K562 (cell line): ENCODE measurements around the gene ZFP36. TPM values are rescaled to one million over a fixed set of nuclear protein-coding genes. Genes with fewer than 3 reads are reported as not detected.

Experiments
- ATAC-seq: fragments of 200-7000 bp; cut with Tn5 transposase; 3 replicates; pipeline ENCODE4 v1.9.1; 2020; ENCODE audit warnings: moderate library complexity
- BruUV-seq: library from RNA; stranded (reverse); fragments of 400-500 nt; replicated peaks from 2 replicates; lab custom pipeline; 2021; lab: Mats Ljungman, UMichigan
- CTCF ChIA-PET: fragments of 300-600 bp; formaldehyde crosslinking; extraction: SDS; loops from one replicate; lab custom pipeline; 2021; ENCODE audit warnings: low intra/inter-chr PET ratio; lab: Yijun Ruan, JAX
- POLR2A ChIA-PET: fragments of 300-600, 350-650 bp; sonication (Branson Sonifier 250); formaldehyde crosslinking; extraction: SDS; loops from one replicate; lab custom pipeline; 2021; ENCODE audit warnings: antibody characterized with exemption, inconsistent platforms; lab: Yijun Ruan, JAX
- DNase-seq, 4 experiments: peaks; one replicate each; pipeline versions ENCODE4 v3.0.0 to v3.0.0-alpha.2; 2011 to 2018; ENCODE audit warnings: low spot score in 3 of 4, mixed read lengths in 3 of 4; ENCODE audit errors: extremely low read depth in 1 of 4
- FAIRE-seq: peaks from 2 replicates; lab custom pipeline; 2011; peaks lifted over from hg19 to GRCh38; lab: Jason Lieb, UNC
- H2AFZ ChIP-seq: 2 replicates; pipeline ENCODE4 v1.6.0; 2011; ENCODE audit warnings: low read depth, low read length, control low read depth, inconsistent platforms
- H3K27ac ChIP-seq: fragments of 200-600 bp; 3 replicates; pipeline ENCODE4 v1.8.0; 2011; ENCODE audit warnings: low read depth, mild to moderate bottlenecking, control low read depth, inconsistent platforms, low read length, moderate library complexity, mixed read lengths; ENCODE audit errors: extremely low read depth
- H3K27me3 ChIP-seq, 2 experiments: fragments of 300-600 bp in 1 of 2; 2 replicates in 1 of 2; 3 replicates in 1 of 2; pipeline versions ENCODE4 v1.6.0 to v1.8.0; 2011; ENCODE audit warnings: inconsistent platforms in 2 of 2, low read length in 2 of 2, mild to moderate bottlenecking in 1 of 2, mixed read lengths in 1 of 2, moderate library complexity in 1 of 2; ENCODE audit not compliant: control insufficient read depth in 2 of 2, insufficient read depth in 2 of 2
- H3K36me3 ChIP-seq: fragments of 300-600 bp; 3 replicates; pipeline ENCODE4 v1.8.0; 2011; ENCODE audit warnings: mild to moderate bottlenecking, low read length, inconsistent platforms; ENCODE audit not compliant: control insufficient read depth, insufficient read depth
- H3K4me1 ChIP-seq, 2 experiments: fragments of 200-600 bp in 1 of 2; replicated peaks in 1 of 2; 2 replicates in 1 of 2; 3 replicates in 1 of 2; pipeline versions ENCODE4 v1.5.1 to v1.8.0; 2011; ENCODE audit warnings: inconsistent platforms in 2 of 2, low read length in 2 of 2, mild to moderate bottlenecking in 1 of 2, mixed read lengths in 1 of 2, moderate library complexity in 1 of 2; ENCODE audit not compliant: control insufficient read depth in 2 of 2, insufficient read depth in 2 of 2
- H3K4me2 ChIP-seq: 2 replicates; pipeline ENCODE4 v1.6.1; 2011; ENCODE audit warnings: low read length, control low read depth, inconsistent platforms, mixed read lengths; ENCODE audit not compliant: insufficient read depth
- H3K4me3 ChIP-seq: fragments of 200-600 bp; sonication (generic), shearing (Covaris generic); 2 replicates; pipeline ENCODE4 v1.5.1; 2016; ENCODE audit warnings: control low read depth, inconsistent platforms
- H3K79me2 ChIP-seq: fragments of 200-600 bp; 3 replicates; pipeline ENCODE4 v1.8.0; 2011; ENCODE audit warnings: low read length, inconsistent platforms; ENCODE audit not compliant: control insufficient read depth, insufficient read depth
- H3K9ac ChIP-seq, 2 experiments: 2 replicates each; pipeline versions ENCODE4 v1.6.0 to v1.6.1; 2011; ENCODE audit warnings: low read depth in 2 of 2, low read length in 2 of 2, control low read depth in 1 of 2, inconsistent platforms in 1 of 2, mild to moderate bottlenecking in 1 of 2, mixed read lengths in 1 of 2; ENCODE audit not compliant: insufficient read depth in 1 of 2
- H3K9me1 ChIP-seq: one replicate; pipeline ENCODE4 v1.6.0; 2011; ENCODE audit warnings: inconsistent platforms, mild to moderate bottlenecking, low read length, moderate library complexity; ENCODE audit not compliant: control insufficient read depth, insufficient read depth
- H3K9me3 ChIP-seq: replicated peaks from 2 replicates; pipeline ENCODE4 v1.5.1; 2011; ENCODE audit warnings: low read depth, low read length, inconsistent platforms; ENCODE audit not compliant: control insufficient read depth, insufficient read depth
- H4K20me1 ChIP-seq: replicated peaks from 2 replicates; pipeline ENCODE4 v1.6.1; 2011; ENCODE audit warnings: low read length, inconsistent platforms, mixed read lengths; ENCODE audit not compliant: control insufficient read depth, insufficient read depth
- BRCA1 ChIP-seq, 2 experiments: fragments of 450-650 bp in 1 of 2; sonication (generic) in 1 of 2; formaldehyde crosslinking in 1 of 2; IDR thresholded peaks; 2 replicates each; pipeline versions ENCODE4 v1.5.0 to v1.6.1; 2017 to 2020; ENCODE audit warnings: mild to moderate bottlenecking in 1 of 2, missing genetic modification reagents in 1 of 2
- EWSR1 ChIP-seq: fragments of 450-650 bp; IDR thresholded peaks from 2 replicates; pipeline ENCODE4 v1.6.1; 2018; ENCODE audit warnings: borderline replicate concordance, mild to moderate bottlenecking, low read depth, moderate library complexity; ENCODE audit not compliant: partially characterized antibody
- IRF1 ChIP-seq: sonication (generic); formaldehyde crosslinking; IDR thresholded peaks from 2 replicates; pipeline ENCODE4 v1.8.0; 2022; ENCODE audit warnings: missing genetic modification reagents, mild to moderate bottlenecking, borderline replicate concordance
- POU5F1 ChIP-seq: fragments of 150-350 bp; IDR thresholded peaks from 2 replicates; pipeline ENCODE4 v1.6.1; 2014; ENCODE audit warnings: borderline replicate concordance, low read length, low read depth, mild to moderate bottlenecking; ENCODE audit not compliant: partially characterized antibody
- SAFB ChIP-seq: fragments of 200-400 bp; formaldehyde crosslinking; IDR thresholded peaks from 2 replicates; pipeline ENCODE4 v1.6.1; 2017; ENCODE audit warnings: low read depth, low read length, borderline replicate concordance
- SP1 ChIP-seq: sonication (generic); formaldehyde crosslinking; IDR thresholded peaks from 2 replicates; pipeline ENCODE4 v1.8.1; 2022; ENCODE audit warnings: mild to moderate bottlenecking, missing genetic modification reagents
- TAL1 ChIP-seq: fragments of 450-650 bp; IDR thresholded peaks from 2 replicates; pipeline ENCODE4 v1.6.1; 2016; ENCODE audit warnings: mild to moderate bottlenecking
- ZNF518B ChIP-seq: fragments of 250-450 bp; sonication (Bioruptor Pico); IDR thresholded peaks from 2 replicates; pipeline ENCODE4 v1.5.0; 2021; ENCODE audit warnings: mild to moderate bottlenecking, moderate library complexity
- WGBS: fragments of 100-300 bp; shearing (Covaris generic); methylation state at CpG from one replicate; pipeline ENCODE4 v1.1.6; 2016; ENCODE audit warnings: low coverage, mixed read lengths; ENCODE audit not compliant: insufficient coverage; ENCODE audit errors: missing lambda C conversion rate; 5-methylcytosine and 5-hydroxymethylcytosine counted together
- in situ Hi-C: fragments of 300-500 bp; cut with MboI; formaldehyde crosslinking; loops from 4 replicates; pipeline ENCODE4 v1.15.0; 2018; ENCODE audit warnings: inconsistent platforms, mixed read lengths
- intact Hi-C: fragments of 100-400 bp; cut with micrococcal nuclease; formaldehyde crosslinking; loops from 2 replicates; pipeline ENCODE4 v1.14.2; 2022
- polyA plus RNA-seq, 8 experiments: library from polyadenylated mRNA; depleted of rRNA in 4 of 8; stranded (reverse) in 5 of 8; unstranded in 3 of 8; fragments of >200 nt; fragmentation: Nextera tagmentation in 2 of 8; fragmentation: Illumina TruSeq in 1 of 8; extraction: Ambion mirVana in 2 of 8; extraction: Trizol in 1 of 8; gene quantifications; 2 replicates each; pipeline versions ENCODE4 v1.2.1 to v1.2.3, GENCODE V29; 2011 to 2014; ENCODE audit warnings: inconsistent platforms in 1 of 8, missing spikeins in 1 of 8
- total RNA-seq, 7 experiments: library from RNA; depleted of rRNA in 6 of 7; stranded (reverse); fragments of >200 nt in 6 of 7; fragmentation: Illumina TruSeq in 2 of 7; extraction: Trizol in 2 of 7; gene quantifications; 2 replicates each; pipeline versions ENCODE4 v1.2.1 to v1.2.3, GENCODE V29; 2011 to 2021; ENCODE audit warnings: low replicate concordance in 1 of 7
- TF ChIP-seq, protein P1 (sequence below): fragments of 250-450 bp; sonication (Bioruptor Pico); IDR thresholded peaks from 2 replicates; pipeline ENCODE4 v1.8.0; 2021; ENCODE audit warnings: moderate library complexity, mild to moderate bottlenecking, inconsistent platforms
- TF ChIP-seq, protein P2 (sequence below): fragments of 450-650 bp; conservative IDR thresholded peaks from 2 replicates; pipeline ENCODE4 v1.6.1; 2016; ENCODE audit warnings: missing genetic modification characterization, low read depth, mild to moderate bottlenecking, control low read depth, missing compliant biosample characterization

Gene ZFP36
- total and polyA plus RNA-seq, 9 of the 15 experiments (the other 6 are each of a cell fraction or from before 2014, with no cell fraction given), result 1.0 to 20.1 (median 3.5) TPM

DNA sequence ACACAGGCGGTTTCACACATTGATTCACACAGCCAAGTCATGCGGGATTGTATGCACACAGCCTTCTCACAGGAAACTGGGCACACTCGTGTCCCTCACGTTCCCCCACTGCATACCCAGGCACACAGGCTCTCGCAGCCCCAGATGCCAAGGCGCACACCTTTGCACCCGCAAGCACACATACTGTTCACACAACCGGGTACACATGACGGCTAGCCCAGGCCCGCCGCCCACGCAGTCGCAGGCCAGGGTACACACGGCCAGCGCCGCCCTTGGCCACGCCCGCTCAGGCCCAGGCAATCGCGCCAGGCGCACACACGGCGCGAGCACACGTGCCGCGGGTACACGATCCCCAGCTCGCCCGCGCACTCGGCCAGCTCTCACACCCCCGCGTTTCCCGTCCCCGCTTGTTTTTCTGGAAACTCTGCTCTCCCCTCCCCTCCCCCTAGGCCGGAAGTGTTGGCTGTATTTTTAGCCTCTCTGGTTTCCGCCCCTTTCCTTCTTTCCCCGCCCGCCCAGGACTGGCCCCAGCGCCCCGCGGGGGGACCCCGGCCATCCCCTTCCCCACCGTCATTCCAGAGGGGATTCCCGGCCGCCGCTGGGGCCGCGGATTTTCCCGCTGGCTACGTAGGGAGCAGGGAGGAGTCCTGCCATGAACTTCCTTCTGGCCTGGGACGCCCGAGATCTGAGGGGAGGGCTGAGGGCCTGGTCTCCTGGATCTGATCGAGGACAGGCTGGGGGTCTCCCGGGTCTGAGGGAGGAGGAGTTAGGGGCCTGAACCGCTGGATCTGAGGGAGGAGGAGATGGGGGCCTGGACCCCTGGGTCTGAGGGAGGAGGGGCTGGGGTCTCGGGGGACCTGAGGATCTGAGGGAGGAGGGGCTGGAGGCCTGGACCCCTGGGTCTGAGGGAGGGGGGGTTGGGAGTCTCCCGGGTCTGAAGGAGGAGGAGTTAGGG, 4.0 kb upstream of the ZFP36 start:
- Histone ChIP-seq H3K4me1 (peaks cover 60 to 77% of the 10 kb centered on the region in 2 experiments), H3K79me2 (peaks cover 16% of the 10 kb centered on the region), H3K9me3 (no peaks in the 10 kb centered on the region), H3K9ac (peak overlapping the region; percentile 90 to 96), H3K4me2 (peak overlapping the region; percentile 80), H3K27me3 (no peaks in the 10 kb centered on the region), H3K36me3 (peaks cover 3% of the 10 kb centered on the region; the same call in 1 of the 3 replicates), H3K27ac (peak overlapping the region; percentile 98), H3K4me3 (peak overlapping the region; percentile 41), H2AFZ (peak overlapping the region; percentile 86), H4K20me1 (no peaks in the 10 kb centered on the region), H3K9me1 (peaks cover 3% of the 10 kb centered on the region)
- ATAC-seq (peak; percentile 52), DNase-seq (peak; percentile 82 to 94 (median 85)), FAIRE-seq (no peak)
- ChIA-PET CTCF (interaction anchor here (2.5 kb wide), 1 partner anchor 10 kb away, joined by 10 read pairs; the partner anchor contains the start of gene PLEKHG2), POLR2A (interaction anchor here (0.6 to 2.3 kb wide), 3 partner anchors 11 to 137 kb away, joined by 3 to 23 read pairs (median 4); partner anchors contain the start of genes MED29, PAF1 and RPS16)
- no TSS peak for BruUV-seq
- intact Hi-C loops, result no loop called here
- in situ Hi-C loops, result no loop called here
- WGBS, result 6% methylated on average over 36 of the region's 59 CpGs
- TF ChIP-seq, protein P1, sequence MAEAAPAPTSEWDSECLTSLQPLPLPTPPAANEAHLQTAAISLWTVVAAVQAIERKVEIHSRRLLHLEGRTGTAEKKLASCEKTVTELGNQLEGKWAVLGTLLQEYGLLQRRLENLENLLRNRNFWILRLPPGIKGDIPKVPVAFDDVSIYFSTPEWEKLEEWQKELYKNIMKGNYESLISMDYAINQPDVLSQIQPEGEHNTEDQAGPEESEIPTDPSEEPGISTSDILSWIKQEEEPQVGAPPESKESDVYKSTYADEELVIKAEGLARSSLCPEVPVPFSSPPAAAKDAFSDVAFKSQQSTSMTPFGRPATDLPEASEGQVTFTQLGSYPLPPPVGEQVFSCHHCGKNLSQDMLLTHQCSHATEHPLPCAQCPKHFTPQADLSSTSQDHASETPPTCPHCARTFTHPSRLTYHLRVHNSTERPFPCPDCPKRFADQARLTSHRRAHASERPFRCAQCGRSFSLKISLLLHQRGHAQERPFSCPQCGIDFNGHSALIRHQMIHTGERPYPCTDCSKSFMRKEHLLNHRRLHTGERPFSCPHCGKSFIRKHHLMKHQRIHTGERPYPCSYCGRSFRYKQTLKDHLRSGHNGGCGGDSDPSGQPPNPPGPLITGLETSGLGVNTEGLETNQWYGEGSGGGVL (CRISPR knock-in tag), result no peak
- TF ChIP-seq, protein P2, sequence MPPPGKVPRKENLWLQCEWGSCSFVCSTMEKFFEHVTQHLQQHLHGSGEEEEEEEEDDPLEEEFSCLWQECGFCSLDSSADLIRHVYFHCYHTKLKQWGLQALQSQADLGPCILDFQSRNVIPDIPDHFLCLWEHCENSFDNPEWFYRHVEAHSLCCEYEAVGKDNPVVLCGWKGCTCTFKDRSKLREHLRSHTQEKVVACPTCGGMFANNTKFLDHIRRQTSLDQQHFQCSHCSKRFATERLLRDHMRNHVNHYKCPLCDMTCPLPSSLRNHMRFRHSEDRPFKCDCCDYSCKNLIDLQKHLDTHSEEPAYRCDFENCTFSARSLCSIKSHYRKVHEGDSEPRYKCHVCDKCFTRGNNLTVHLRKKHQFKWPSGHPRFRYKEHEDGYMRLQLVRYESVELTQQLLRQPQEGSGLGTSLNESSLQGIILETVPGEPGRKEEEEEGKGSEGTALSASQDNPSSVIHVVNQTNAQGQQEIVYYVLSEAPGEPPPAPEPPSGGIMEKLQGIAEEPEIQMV, result no peak
- TF ChIP-seq IRF1 (CRISPR knock-in tag), result no peak
- no peak for TF ChIP-seq EWSR1
- TF ChIP-seq SP1 (CRISPR knock-in tag), result peak; percentile 73; the same call in 1 of the 2 replicates
- TF ChIP-seq POU5F1, result no peak
- no peak for TF ChIP-seq BRCA1 (IDR thresholded peaks at IDR 0.05)
- TF ChIP-seq BRCA1 (CRISPR knock-in tag; IDR thresholded peaks at IDR 0.05), result no peak
- TF ChIP-seq TAL1, result no peak
- TF ChIP-seq ZNF518B (CRISPR knock-in tag), result no peak
- TF ChIP-seq SAFB, result peak; percentile 90
